Tongue (tissue), 2 donors: Measurements from ENCODE around the gene PRRT1. TPM values are rescaled to one million over a fixed set of nuclear protein-coding genes. Genes with fewer than 3 reads are reported as not detected.
"Not testable (repeated sequence)": the region's sequence is repeated elsewhere in the genome, so short reads cannot be mapped to it uniquely, and the experiment has no call there.

ENCODE experiments used
- DNase-seq: peaks from one replicate; pipeline ENCODE4 v3.0.0-alpha.2; 2015
- total RNA-seq: library from RNA; depleted of rRNA; stranded (reverse); fragments of >200 nt; gene quantifications from one replicate; pipeline ENCODE4 v1.2.3, GENCODE V29; 2014

PRRT1 gene
- total RNA-seq, 1 donor from 2014 or later = 1.2 TPM

DNA sequence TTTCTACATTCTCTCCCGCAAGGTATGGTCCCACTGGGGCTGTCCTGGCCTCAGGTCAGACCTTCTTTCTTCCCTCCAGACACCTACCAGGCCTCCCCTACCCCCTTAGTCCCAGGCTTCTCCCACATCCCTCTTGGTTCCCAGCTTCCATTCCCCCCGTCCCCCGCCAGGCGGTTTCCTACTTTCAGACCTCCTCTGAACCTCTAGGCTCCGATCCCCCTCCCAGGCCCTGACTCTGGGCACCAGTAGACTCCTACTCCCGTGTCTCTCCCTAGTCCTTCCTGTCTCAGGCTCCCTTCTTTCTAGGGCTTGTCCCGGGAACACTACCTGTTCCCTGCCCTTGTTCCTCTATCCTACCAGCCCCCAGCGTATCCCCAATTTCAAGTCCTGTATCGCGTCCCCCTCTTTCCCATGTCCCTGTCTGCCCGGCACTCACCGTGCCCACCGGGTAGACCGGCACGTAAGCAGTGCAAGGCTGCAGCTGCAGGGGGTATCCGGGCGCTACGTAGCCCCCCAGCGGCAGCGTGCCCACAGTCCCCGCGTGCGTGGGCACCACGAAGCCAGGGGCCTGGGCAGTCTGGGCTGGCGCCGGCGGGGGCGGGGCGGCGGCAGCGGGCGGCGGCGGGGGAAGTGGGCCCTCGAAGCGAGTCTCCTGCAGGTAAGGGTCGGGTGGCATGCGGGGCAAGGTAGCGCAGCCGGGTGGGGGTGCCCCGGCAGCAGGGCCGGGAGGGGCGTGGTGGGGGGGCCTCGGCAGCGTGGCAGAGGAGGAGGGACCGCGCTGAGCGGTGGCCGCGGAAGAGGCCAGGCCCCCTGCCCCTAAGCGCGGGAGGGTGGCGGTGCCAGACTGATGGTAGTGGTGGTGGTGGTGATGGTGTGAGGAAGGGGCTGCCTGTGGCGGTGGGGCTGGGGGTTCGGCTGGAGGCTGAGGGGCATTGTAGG, 1.5 kb downstream of the PRRT1 start:
- DNase-seq = no peak

DNA sequence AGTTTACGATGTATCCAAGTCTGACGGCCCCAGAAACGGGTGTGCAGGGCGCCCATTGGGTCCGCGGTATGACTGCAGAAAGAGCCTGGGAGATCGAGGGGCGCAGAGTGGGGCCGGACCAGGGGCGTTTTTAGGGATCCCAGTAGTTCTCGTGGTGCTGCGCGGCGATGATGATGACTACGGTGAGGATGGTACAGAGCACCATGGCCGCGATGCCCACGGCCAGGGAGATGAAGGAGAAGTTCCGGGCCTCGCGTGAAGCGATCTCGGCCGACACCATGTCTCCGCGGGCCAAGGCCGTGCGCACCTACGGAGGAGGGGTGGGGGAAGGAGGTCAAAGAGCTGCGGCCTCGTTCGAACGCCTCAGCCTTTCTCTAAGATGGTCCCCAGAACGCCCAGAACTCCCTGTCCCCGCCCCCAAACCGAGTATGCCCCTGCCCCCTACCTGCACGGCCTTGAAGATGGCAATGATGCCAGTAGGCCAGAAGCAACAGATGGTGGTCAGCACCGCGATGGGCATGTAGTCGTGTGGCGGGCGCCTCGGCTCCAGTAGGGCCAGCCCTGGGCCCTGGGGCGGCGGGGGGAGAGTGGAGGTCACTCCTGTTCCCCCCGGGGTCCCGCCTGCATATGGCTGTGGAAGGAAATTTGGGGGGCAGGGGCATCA, 2.5 kb downstream of the PRRT1 start:
- no peak for DNase-seq

DNA sequence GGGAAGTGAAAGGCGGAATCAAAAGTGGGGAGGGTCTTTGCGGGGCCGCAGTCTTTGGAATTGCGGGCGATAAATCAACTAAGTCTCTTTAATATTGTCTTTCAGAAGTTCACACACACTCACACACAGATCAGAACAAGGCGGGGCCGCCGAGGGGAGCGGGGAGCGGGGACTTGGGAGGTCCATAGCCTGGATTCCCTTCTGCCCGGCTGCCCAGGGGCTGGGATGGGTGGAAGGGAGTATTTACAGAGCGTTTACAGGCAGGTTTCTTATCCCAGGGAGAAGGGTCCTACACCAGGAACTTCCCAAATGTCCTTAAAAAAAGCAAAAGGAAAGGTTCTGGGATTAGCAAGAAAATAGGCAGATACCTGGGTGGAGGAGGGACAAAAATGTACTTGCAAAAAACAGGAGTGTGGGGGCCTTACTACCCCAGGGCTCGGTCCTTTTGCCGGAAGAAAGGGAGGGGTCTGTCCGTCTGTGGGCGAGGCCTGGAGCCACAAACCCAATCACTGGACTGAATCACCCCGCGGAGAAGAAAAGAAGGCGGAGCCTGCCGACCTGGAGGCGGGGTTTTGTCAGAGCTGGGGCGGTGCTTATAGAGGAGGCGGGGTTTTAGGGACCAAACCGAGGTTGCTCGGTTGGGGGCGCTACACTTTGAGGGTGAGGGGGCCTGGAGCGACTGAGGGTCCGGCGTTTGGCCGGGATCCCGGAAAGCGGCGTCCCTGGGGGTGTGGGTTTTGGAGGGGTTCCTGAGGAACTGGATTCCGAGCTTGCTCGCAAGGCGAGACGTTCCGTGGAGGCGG, 3.2 kb downstream of the PRRT1 start:
- peak; percentile 79 for DNase-seq

DNA sequence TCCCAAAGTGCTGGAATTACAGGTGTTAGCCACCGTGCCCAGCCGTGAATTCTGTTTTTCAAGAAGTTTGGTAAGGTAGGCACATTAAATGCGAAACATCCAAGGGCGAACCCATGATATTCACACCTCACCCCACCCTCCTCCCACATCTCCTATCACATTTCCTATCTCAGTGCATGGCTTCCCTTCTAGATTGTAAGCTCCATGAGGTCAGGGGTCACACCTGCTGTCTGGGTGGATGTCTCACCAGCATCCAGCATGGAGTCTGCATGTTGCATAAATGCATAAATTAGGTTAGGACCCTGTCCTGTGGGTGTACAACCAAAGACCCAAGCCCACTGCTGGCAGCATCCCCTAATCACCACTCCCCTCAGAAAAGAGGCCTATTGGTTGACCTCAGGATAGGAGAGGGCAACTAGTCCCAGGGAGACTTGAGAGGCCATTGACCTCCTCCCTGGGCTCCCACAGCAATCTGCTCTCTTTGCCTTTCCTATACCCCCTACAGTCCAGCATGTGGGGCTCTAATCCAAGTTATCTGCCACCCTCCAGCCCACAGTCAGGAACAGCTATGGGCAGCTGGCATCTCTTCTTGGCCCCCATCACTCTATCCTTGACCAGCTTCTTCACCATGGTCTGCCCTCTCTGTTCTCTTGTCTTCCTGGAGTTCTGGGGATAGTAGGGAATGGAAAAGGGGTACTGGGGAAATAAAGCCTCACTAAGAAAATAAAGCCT, 4.2 kb downstream of the PRRT1 start:
- DNase-seq = no peak

DNA sequence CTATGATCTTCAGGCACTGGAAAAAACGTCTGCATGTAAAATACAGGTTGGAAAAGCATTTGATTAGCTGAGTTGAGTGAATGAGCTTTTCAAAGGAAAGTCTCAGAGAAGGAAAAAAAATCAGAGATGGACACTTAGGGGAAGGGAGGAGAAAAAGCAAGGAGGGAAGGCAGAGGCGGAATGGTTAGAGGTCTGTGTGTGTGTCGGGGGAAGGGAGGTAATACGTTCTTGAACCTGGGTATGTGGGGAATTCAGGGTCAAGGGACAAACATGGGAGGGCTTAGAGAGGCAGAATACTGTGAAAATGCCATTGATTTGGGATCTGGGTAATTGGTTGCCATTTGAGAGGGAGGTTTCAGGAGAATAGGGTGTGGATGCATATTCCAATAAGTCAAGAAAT, 5.1 kb downstream of the PRRT1 start:
- DNase-seq = no peak

DNA sequence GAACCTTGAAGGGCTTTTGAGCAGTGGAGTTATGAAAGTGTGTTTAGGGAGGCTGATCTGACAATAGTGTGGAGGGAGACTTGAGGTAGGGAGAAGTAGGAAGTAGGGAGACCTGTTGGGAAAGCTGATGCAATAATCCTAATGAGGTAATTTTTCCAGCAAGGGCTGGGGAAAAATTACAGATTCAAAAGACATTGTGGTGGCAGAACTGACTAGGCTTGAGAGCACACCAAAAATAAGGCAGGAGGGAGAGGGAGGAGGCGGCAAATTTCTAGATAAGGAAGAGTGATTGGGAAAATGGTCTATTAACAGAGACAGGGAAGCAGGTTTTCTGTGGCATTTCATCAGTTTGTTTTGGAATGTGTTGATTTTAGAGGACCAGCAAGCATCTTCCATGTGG, 5.5 kb downstream of the PRRT1 start:
- DNase-seq = no peak

DNA sequence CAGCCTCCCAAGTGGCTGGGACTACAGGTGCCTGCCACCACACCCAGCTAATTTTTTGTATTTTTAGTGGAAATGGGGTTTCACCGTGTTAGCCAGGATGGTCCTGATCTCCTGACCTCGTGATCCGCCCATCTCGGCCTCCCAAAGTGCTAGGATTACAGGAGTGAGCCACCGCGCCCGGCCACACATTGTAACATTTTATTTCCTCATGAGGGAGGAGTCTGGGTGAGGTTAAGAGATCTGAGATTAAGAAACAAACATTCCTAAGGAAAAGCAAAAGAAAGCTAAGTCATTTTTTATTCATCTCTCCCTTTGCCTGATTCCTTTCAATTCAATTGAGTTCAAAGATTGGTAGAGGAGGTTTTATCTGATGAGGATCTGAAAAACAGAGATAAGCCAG, 7.5 kb downstream of the PRRT1 start:
- not testable (repeated sequence) for DNase-seq

DNA sequence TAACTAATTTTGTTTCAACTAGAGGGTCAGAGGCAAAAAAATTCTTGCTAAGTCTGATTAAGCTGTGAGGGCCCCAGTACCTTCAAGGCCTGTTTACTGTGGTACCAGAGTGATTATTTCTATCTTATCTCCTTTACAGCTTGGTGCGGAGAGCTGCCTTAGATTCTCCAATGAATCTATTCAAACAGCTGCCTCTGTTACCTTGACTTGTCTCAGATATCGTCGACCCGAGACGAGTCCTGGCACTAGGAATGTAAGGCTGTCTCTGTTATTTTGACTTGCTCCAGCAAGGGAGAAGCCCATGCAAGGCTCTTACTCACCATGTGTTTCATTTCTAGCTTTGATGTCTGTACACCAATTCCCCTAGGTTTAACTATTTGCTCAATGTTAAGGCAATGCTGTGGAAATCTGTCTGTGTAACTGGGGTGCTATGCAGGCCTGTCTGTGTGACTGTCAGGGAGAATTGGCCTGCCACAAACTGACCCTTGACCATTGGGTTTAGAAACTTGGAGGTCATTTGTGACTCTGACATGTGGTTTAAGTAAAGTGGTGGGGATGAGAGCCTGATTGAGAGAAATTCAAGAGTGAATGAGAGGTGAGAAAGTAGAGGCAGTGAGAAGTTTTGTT, 11.2 kb downstream of the PRRT1 start:
- no peak for DNase-seq

DNA sequence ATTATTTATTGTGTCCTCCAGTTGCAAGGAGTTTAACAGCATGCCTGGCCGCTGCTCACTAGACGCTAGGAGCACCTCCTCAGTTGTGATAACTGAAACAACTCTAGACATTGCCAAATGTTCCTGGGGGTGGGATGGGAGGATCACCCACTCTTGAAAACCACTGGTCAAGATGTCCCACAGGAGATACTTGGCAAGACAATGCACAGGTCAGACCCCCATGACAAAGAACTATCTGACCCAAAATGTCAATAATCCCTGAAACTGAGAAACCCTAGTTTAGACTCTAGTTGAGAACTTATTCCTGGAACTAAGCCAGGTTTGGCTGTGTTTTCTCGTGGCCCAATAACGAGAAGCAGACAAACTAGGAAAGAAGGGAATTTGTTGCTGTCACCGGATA, 12.1 kb downstream of the PRRT1 start:
- DNase-seq = no peak

DNA sequence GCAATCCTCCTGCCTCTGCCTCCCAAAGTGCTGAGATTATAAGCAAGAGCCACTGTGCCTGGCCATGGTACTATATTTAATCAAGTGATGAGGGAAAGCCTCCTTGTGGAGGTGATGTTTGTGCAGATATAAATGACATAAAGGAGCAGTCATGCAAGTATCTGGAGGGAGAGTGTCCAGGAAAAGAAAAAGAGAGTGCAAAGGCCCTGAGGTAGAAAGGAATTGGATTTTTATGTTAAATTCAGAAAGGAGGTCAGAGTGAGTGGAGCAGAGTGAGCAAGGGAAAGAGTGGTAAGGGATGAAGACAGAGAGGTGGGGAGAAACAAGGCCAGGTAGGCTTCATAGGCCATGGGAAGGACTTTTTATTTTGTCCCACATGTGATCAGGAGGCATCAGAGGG, 14.3 kb downstream of the PRRT1 start:
- DNase-seq = no peak

DNA sequence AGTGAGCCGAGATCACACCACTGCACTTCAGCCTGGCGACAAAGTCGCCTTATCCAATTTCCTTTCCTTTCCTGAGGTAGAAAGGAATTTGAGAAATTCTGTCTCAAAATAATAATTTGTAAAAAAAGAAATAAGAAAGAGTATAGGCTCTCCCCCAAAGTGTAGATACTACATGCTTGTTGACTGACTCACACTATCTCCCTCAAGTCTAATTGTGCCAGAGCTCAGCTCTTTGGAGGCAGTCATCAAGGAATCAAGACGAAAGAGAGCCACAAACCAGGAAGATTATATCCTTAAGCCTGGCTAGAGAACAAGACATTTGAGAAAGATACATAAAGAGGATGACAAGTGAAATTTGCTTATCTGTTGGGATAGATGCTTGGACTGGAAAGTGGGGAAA, 18.0 kb downstream of the PRRT1 start:
- no peak for DNase-seq

DNA sequence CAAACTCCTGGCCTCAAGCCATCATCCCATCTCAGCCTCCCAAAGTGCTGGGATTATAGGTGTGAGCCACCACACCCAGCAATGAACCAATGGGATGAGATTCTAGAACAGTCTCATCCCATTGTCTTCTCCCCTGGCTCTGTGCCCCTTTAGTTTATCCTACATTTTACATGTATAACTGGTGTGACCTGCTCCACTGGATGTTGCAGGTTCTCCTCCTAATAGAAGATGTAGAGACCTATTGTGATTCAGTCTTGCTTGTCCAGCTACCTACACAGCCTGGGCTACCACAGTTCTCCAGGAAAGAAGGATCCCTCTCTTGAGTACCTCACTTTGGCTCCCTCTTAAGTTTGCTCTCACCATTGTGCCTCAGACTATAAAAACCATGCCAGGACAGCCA, 19.6 kb downstream of the PRRT1 start:
- DNase-seq = no peak

DNA sequence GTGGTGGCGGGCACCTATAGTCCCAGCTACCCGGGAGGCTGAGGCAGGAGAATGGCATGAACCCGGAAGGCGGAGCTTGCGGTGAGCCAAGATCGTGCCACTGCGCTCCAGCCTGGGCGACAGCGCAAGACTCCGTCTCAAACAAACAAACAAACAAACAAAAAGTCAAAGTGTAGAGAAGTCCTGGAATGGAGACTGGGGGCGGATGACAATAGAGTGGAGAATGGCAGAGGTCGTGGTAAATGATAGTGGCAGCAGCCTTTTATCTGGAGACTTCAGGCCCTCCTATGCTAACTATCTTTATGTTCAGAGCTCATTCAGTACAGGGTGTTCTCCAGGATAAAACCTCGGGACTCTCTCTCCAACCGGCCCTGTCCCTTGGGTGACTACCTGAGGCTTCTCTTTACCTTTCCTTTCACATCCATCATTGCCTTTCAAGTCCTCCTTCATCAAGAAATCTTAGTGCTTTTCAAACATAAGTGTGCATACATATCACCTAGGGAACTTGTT, 20.2 kb downstream of the PRRT1 start:
- no peak for DNase-seq

DNA sequence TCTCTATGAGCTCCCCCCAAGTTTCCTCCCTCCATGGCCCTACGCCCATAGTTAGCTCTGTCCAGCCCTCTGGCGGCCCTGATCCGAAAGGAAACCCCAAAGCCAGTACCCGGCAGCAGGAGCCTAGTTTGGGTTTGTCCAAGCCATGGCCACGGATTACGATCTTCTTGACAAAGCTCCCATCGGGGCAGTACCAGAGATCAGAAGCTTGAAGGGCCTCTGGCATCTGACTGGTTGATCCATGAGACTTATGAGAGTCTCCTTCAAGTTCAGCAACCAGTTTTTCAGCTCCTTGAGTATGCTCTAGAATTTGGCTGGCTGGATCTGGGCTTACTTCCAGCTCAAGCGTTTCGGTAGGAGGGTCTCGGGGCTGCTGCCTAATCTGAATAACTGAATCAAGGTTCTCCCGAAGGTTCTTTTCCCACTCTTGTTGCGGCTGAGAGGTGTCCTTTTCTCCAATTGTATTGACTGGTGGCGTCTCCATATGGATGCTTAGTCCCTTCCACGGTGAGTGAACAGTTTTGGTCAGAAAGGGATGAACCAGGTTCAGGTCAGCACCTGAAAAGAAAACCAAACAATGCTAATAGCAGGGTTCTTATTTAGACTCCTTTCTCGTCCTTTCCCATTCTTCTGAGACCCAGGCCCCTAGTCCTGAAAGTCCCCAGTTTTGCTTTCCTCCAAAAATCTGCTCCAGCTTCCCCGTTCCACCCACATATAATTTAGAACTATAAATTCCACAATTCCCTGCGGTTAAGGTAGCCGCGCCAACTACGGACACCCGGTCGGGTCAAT, 22.2 kb downstream of the PRRT1 start:
- DNase-seq = no peak

DNA sequence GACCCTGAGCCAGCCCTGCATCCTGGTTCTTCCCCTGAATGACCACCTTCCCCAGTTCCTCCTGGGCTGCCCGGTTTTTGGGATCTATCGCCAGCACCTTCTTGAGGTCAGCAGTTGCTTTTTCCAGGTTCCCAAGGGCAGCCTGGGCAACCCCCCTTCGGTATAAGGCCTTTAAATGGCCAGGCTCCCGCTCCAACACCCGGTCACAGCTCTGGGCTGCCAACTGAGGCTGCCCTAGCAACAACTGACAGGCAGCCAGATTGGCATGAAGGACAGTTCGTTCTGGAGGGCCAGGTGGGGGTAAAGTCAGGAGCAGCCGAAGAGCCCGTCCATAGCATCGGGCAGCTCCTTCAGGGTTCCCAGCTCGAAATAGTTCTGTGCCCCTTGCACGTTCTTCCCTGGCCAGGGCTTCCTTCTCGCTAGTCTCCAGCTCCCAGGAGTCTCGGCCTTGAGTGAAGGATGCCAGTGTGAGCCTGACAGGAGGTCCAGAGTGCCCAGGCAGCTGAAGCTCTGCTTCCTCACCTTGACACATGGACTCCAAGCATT, 22.9 kb downstream of the PRRT1 start:
- DNase-seq = no peak

DNA sequence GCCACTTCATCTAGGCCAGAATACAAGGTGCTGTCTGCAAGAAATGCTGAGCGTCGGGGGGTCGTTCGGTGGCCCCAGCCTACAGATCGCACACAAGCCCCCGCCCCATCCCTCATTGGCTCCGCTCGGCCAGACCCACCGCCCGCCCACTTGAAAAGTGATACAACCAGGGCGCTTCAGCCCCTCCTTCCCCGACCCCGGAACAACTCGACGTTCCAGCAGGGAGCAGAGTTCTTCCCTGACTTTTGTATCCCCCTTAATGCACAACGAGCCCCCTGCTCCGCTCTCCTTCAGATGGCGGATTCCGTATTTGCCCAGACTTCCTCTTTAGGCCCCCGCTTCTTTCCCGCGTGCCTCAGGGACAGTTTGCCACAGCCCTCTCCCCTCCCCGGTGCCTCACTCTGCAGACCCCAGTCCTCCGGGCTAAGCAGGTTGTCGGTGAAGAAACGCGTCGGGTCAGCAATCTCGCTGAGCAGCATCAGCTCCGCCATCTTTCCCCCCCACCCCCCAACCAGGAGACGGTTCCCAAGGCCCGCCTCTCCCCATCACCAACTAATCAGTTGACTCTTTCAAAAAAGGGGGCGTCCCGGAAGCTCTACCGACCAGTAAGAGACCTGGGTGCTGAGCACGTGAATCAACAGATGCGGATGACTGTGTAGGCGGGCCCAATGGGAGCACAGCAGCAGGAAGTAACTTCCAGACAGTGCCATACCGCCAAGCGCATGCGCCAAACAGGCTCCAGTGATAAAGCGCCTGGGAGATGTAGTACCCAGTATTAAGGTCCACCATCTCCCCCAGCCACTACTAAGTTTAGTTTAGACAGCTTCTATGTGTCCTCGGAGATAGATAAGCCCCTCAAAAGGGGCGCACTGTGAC, 23.8 kb downstream of the PRRT1 start, which contains the start of gene ATF6B:
Gene ATF6B, minus strand, starts transcription at position 530 of the 876 bp plus-strand sequence. Its CDS starts 39 bp downstream, at position 491.
- peak; percentile 100 for DNase-seq

DNA sequence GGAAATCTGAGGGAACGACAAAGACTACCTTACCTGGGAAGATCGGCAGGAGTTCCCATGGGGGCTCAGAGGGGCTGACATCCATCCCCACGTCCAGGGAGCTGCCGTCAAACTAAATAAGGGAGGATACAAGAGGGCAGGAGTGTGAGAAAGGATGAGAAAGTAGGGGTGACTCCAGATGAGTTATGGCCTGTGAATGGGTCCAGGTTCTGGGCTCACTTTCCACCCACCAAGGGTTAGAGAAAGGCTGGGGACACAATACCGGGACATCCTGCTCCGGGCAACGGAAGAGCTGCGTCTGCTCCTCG, 24.4 kb downstream of the PRRT1 start:
- no peak for DNase-seq

DNA sequence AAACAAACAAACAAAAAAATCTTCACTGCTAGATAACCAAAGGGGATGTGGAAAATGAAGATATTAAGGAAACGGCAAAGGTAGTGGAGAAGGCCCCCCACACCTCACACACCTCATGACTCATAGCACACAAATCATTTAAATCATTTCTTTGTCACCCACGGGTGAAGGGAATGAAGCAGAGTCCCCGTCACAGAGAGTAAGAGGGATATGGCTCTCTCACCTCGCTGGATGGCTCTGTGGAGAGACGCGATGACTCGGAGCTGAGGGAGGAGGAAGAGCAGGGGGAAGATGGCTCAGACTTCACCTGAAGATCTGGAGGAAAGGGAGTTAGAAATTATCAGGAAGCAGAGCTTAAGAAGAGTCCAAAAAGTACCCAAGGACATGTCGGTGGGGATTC, 24.9 kb downstream of the PRRT1 start:
- DNase-seq = no peak

DNA sequence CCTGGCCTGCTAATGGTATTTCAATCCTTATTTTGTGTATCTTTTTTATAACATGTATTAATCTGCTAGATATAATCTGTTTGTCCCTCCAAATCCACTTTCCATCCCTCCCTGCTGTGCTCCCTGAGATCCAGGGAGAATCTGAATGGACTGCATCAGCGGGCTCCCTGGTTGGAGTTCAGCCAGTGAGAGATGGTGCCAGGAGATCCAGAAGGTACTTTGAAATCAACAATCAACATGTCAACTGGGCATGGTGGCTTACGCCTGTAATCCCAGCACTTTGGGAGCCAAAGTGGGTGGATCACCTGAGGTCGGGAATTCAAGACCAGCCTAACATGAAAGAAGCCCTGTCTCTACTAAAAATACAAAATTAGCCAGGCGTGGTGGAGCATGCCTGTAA, 28.1 kb downstream of the PRRT1 start:
- DNase-seq = no peak
